A549 (cell line): ENCODE measurements around the gene LGMN.

Source experiments
- CEBPB ChIP-seq, 2 experiments: fragments of >200 bp in 1 of 2; sonication (Bioruptor Twin) in 1 of 2; formaldehyde crosslinking in 1 of 2; IDR thresholded peaks; 2 replicates each; pipeline ENCODE4 v1.6.1; 2012 to 2016
- CTCF ChIP-seq: fragments of >200 bp; sonication (Bioruptor Twin); formaldehyde crosslinking; IDR thresholded peaks from 3 replicates; pipeline ENCODE4 v1.5.1; 2016
- EP300 ChIP-seq, 2 experiments: fragments of >200 bp; sonication (Bioruptor Twin); formaldehyde crosslinking; IDR thresholded peaks; 2 replicates in 1 of 2; 3 replicates in 1 of 2; pipeline ENCODE4 v1.6.1; 2016 to 2017
- JUN ChIP-seq, 2 experiments: fragments of >200 bp; sonication (Bioruptor Twin); formaldehyde crosslinking; IDR thresholded peaks; 2 replicates in 1 of 2; 3 replicates in 1 of 2; pipeline ENCODE4 v1.6.1; 2016 to 2017
- JUNB ChIP-seq: fragments of >200 bp; sonication (Bioruptor Twin); formaldehyde crosslinking; IDR thresholded peaks from 2 replicates; pipeline ENCODE4 v1.6.1; 2016
- POLR2A ChIP-seq: IDR thresholded peaks from 2 replicates; pipeline ENCODE4 v1.6.1; 2012; ENCODE audit warnings: mild to moderate bottlenecking, low read length
- POLR2AphosphoS2 ChIP-seq: conservative IDR thresholded peaks from 2 replicates; pipeline ENCODE4 v1.6.1; 2012; ENCODE audit warnings: low read length, improper control_type of control experiment, inconsistent platforms
- RAD21 ChIP-seq, 2 experiments: fragments of >200 bp in 1 of 2; sonication (Bioruptor Twin) in 1 of 2; formaldehyde crosslinking in 1 of 2; IDR thresholded peaks in 1 of 2; conservative IDR thresholded peaks in 1 of 2; 2 replicates in 1 of 2; 3 replicates in 1 of 2; pipeline ENCODE4 v1.6.1; 2012 to 2018; ENCODE audit warnings: inconsistent platforms in 1 of 2

GRCh38 chr14:92753250-92753649 is 4.8 kb upstream of the LGMN start:
- no peak for TF ChIP-seq EP300 (IDR thresholded peaks at IDR 0.05)
- TF ChIP-seq CTCF = no peak
- no peak for TF ChIP-seq JUNB
- TF ChIP-seq RAD21 (conservative IDR thresholded peaks at IDR 0.05 in 1 of 2, IDR thresholded peaks at IDR 0.05 in 1 of 2) = no peak
- no peak for TF ChIP-seq JUN (IDR thresholded peaks at IDR 0.05)
- TF ChIP-seq POLR2A = no peak
- TF ChIP-seq POLR2AphosphoS2 = no peak
- TF ChIP-seq CEBPB (IDR thresholded peaks at IDR 0.05) = no peak
